HG03457 (cell line): ENCODE measurements around the gene KCNQ2.

ENCODE experiments used
- ATAC-seq: cut with Tn5 transposase; IDR thresholded peaks from one replicate; pipeline ENCODE4 v1.9.1; 2021; ENCODE audit warnings: moderate number of reproducible peaks; ENCODE audit not compliant: unreplicated experiment

KCNQ2 gene

GRCh38 chr20:63501818-63502670 is 29.6 kb upstream of the KCNQ2 start:
- no peak for ATAC-seq

- no peak for ATAC-seq
Observed at GRCh38 chr20:63500902-63501817, 28.7 kb upstream of the KCNQ2 start.

- no peak for ATAC-seq
Observed at GRCh38 chr20:63500151-63500901, 27.9 kb upstream of the KCNQ2 start.

GRCh38 chr20:63499338-63499969 is 27.0 kb upstream of the KCNQ2 start:
- ATAC-seq = no peak

- ATAC-seq = no peak
Observed at GRCh38 chr20:63498960-63499337, 26.5 kb upstream of the KCNQ2 start, which contains the start of gene EEF1A2. Gene EEF1A2, minus strand, starts transcription at chr20:63499083. Its CDS starts 1,320 bp downstream, at chr20:63497763.

GRCh38 chr20:63497946-63498935 is 25.8 kb upstream of the KCNQ2 start:
- no peak for ATAC-seq

GRCh38 chr20:63497138-63497945 is 24.9 kb upstream of the KCNQ2 start:
- no peak for ATAC-seq

- no peak for ATAC-seq
Observed at GRCh38 chr20:63496596-63497120, 24.2 kb upstream of the KCNQ2 start.

GRCh38 chr20:63495741-63496595 is 23.5 kb upstream of the KCNQ2 start:
- no peak for ATAC-seq

GRCh38 chr20:63495167-63495720 is 22.8 kb upstream of the KCNQ2 start:
- no peak for ATAC-seq

- no peak for ATAC-seq
Observed at GRCh38 chr20:63494420-63495166, 22.1 kb upstream of the KCNQ2 start.

- no peak for ATAC-seq
Observed at GRCh38 chr20:63494084-63494419, 21.6 kb upstream of the KCNQ2 start.

GRCh38 chr20:63493563-63494020 is 21.1 kb upstream of the KCNQ2 start:
- no peak for ATAC-seq

- ATAC-seq = no peak
Observed at GRCh38 chr20:63492982-63493381, 20.5 kb upstream of the KCNQ2 start.

- ATAC-seq = no peak
Observed at GRCh38 chr20:63492518-63492917, 20.1 kb upstream of the KCNQ2 start.

GRCh38 chr20:63491635-63492230 is 19.3 kb upstream of the KCNQ2 start:
- no peak for ATAC-seq
